Measurements from ENCODE around the gene GPRC5B. TPM values are rescaled to one million over a fixed set of nuclear protein-coding genes. Genes with fewer than 3 reads are reported as not detected.
A peak's percentile ranks its signal among the peaks of the same experiment; 100 is the strongest.

GPRC5B gene
- total RNA-seq, 1 donor, result 2.5 TPM

GRCh38 chr16:19911204-19911603 lies 26.6 kb upstream of the GPRC5B start:
- DNase-seq (ENCODE audit: insufficient read length, low spot score, missing footprints), result no peak
- Histone ChIP-seq H3K4me1 (ENCODE audit: insufficient read depth, low read length) (peaks cover 6% of the 10 kb centered on the region), H3K36me3 (ENCODE audit: insufficient read depth, low read length) (no peaks in the 10 kb centered on the region), H2AFZ (ENCODE audit: low read length) (no peak overlapping the region), H3K9me3 (ENCODE audit: low read depth, low read length) (no peaks in the 10 kb centered on the region), H3K4me3 (ENCODE audit: insufficient read depth, low read length) (no peak overlapping the region), H3K27ac (ENCODE audit: low read depth, low read length) (no peak overlapping the region), H3K79me2 (ENCODE audit: insufficient read depth, low read length) (no peaks in the 10 kb centered on the region), H3K27me3 (ENCODE audit: insufficient read depth, low read length) (no peaks in the 10 kb centered on the region), H4K20me1 (ENCODE audit: insufficient read depth, low read length) (no peaks in the 10 kb centered on the region), H3K4me2 (ENCODE audit: insufficient read depth, low read length) (no peak overlapping the region)
- TF ChIP-seq, protein P1, sequence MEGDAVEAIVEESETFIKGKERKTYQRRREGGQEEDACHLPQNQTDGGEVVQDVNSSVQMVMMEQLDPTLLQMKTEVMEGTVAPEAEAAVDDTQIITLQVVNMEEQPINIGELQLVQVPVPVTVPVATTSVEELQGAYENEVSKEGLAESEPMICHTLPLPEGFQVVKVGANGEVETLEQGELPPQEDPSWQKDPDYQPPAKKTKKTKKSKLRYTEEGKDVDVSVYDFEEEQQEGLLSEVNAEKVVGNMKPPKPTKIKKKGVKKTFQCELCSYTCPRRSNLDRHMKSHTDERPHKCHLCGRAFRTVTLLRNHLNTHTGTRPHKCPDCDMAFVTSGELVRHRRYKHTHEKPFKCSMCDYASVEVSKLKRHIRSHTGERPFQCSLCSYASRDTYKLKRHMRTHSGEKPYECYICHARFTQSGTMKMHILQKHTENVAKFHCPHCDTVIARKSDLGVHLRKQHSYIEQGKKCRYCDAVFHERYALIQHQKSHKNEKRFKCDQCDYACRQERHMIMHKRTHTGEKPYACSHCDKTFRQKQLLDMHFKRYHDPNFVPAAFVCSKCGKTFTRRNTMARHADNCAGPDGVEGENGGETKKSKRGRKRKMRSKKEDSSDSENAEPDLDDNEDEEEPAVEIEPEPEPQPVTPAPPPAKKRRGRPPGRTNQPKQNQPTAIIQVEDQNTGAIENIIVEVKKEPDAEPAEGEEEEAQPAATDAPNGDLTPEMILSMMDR (IDR thresholded peaks at IDR 0.05; ENCODE audit: extremely low read depth, low read depth, low read length), result no peak

DNA sequence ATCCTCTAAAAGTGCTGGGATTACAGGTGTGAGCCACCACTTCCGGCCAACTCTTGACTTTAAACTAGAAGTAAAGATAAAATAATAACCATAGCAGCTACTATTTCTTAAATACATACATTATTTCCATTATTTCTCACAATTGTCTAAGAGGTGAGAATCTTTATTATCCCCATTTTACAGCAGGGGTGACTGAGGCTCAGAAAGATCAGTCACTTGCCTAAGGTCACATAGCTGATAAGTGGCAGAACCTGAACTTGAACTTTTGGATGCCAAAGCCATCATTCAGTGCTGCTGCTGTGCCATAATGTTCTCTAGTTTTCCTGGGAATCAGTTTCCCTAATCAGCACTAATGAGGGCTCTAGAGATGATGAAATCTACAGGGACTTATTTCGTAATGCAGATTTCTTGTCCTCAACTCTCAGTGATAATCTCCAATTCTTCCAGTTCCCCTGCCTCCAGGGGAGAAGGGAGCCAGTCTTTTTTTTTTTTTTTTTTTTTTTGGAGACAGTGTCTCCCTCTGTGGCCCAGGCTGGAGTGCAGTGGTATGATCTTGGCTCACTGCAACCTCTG lies 25.2 kb upstream of the GPRC5B start:
- no peak overlapping the region for H2AFZ ChIP-seq (ENCODE audit: low read length)
- no peaks in the 10 kb centered on the region for H3K9me3 ChIP-seq (ENCODE audit: low read depth, low read length)
- no peak overlapping the region for H3K4me3 ChIP-seq (ENCODE audit: insufficient read depth, low read length)
- peaks cover 6% of the 10 kb centered on the region for H3K4me1 ChIP-seq (ENCODE audit: insufficient read depth, low read length)
- DNase-seq (ENCODE audit: insufficient read length, low spot score, missing footprints), result no peak
- no peaks in the 10 kb centered on the region for H3K79me2 ChIP-seq (ENCODE audit: insufficient read depth, low read length)
- H4K20me1 ChIP-seq (ENCODE audit: insufficient read depth, low read length), result no peaks in the 10 kb centered on the region
- H3K27ac ChIP-seq (ENCODE audit: low read depth, low read length), result no peak overlapping the region
- H3K4me2 ChIP-seq (ENCODE audit: insufficient read depth, low read length), result no peak overlapping the region
- H3K36me3 ChIP-seq (ENCODE audit: insufficient read depth, low read length), result no peaks in the 10 kb centered on the region
- TF ChIP-seq, protein P1 (IDR thresholded peaks at IDR 0.05; ENCODE audit: extremely low read depth, low read depth, low read length), result no peak
- H3K27me3 ChIP-seq (ENCODE audit: insufficient read depth, low read length), result no peaks in the 10 kb centered on the region

DNA sequence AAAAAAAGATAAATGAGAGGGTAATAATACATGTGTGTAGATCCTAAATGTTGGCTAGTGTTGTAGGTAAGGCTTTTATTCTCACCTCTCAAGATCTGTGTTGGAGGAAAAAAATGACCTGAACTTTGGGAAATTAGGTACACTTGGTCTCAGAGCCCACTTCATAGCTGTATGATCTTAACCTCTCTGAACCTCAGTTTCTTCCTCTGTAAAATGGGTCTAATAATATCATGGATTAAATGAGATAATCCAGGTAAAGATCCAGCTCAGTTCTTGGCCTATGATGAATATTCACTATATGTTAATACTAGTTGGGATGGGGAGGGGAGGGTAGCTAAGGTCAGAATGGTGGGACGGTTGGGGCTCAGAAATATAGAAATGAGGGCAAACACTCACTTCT lies 24.3 kb upstream of the GPRC5B start:
- Histone ChIP-seq H3K4me3 (ENCODE audit: insufficient read depth, low read length) (no peak overlapping the region), H3K4me1 (ENCODE audit: insufficient read depth, low read length) (peaks cover 6% of the 10 kb centered on the region), H3K4me2 (ENCODE audit: insufficient read depth, low read length) (no peak overlapping the region), H3K27ac (ENCODE audit: low read depth, low read length) (no peak overlapping the region), H3K9me3 (ENCODE audit: low read depth, low read length) (no peaks in the 10 kb centered on the region), H4K20me1 (ENCODE audit: insufficient read depth, low read length) (no peaks in the 10 kb centered on the region), H3K36me3 (ENCODE audit: insufficient read depth, low read length) (no peaks in the 10 kb centered on the region), H2AFZ (ENCODE audit: low read length) (no peak overlapping the region), H3K27me3 (ENCODE audit: insufficient read depth, low read length) (no peaks in the 10 kb centered on the region), H3K79me2 (ENCODE audit: insufficient read depth, low read length) (no peaks in the 10 kb centered on the region)
- no peak for DNase-seq (ENCODE audit: insufficient read length, low spot score, missing footprints)
- TF ChIP-seq, protein P1 (IDR thresholded peaks at IDR 0.05; ENCODE audit: extremely low read depth, low read depth, low read length), result no peak

GRCh38 chr16:19907161-19907992 lies 22.7 kb upstream of the GPRC5B start:
- H4K20me1 ChIP-seq (ENCODE audit: insufficient read depth, low read length), result no peaks in the 10 kb centered on the region
- H3K4me2 ChIP-seq (ENCODE audit: insufficient read depth, low read length), result peak overlapping the region; percentile 62
- H3K27ac ChIP-seq (ENCODE audit: low read depth, low read length), result no peak overlapping the region
- H3K9me3 ChIP-seq (ENCODE audit: low read depth, low read length), result no peaks in the 10 kb centered on the region
- H3K27me3 ChIP-seq (ENCODE audit: insufficient read depth, low read length), result no peaks in the 10 kb centered on the region
- no peaks in the 10 kb centered on the region for H3K79me2 ChIP-seq (ENCODE audit: insufficient read depth, low read length)
- TF ChIP-seq, protein P1 (IDR thresholded peaks at IDR 0.05; ENCODE audit: extremely low read depth, low read depth, low read length), result peak; percentile 97
- DNase-seq (ENCODE audit: insufficient read length, low spot score, missing footprints), result peak; percentile 89
- H3K36me3 ChIP-seq (ENCODE audit: insufficient read depth, low read length), result no peaks in the 10 kb centered on the region
- H3K4me3 ChIP-seq (ENCODE audit: insufficient read depth, low read length), result no peak overlapping the region
- no peaks in the 10 kb centered on the region for H3K4me1 ChIP-seq (ENCODE audit: insufficient read depth, low read length)
- H2AFZ ChIP-seq (ENCODE audit: low read length), result peak overlapping the region; percentile 72

All from osteoblast (primary cell).